SU-DHL-6 (cell line): ENCODE measurements around the gene FPGS.

Experiments used
- CTCF ChIP-seq: fragments of 200-600 bp; sonication (generic); IDR thresholded peaks from one replicate; pipeline ENCODE4 v1.5.1; 2017; ENCODE audit warnings: antibody characterized with exemption, mild to moderate bottlenecking, low read length, moderate library complexity; ENCODE audit not compliant: insufficient read depth, poor library complexity, severe bottlenecking
- EZH2phosphoT487 ChIP-seq: fragments of 200-600 bp; sonication (generic), shearing (Covaris generic); conservative IDR thresholded peaks from 2 replicates; pipeline ENCODE4 v1.6.1; 2018; ENCODE audit warnings: mild to moderate bottlenecking, antibody characterized with exemption, low read length, moderate library complexity, mixed read lengths

GRCh38 chr9:127780126-127780885 is 22.4 kb upstream of the FPGS start:
- no peak for TF ChIP-seq CTCF
- TF ChIP-seq EZH2phosphoT487: no peak
